ENCODE measurements around the gene RAD9A. TPM values are rescaled to one million over a fixed set of nuclear protein-coding genes. Genes with fewer than 3 reads are reported as not detected.
"Not testable (repeated sequence)": the region's sequence is repeated elsewhere in the genome, so short reads cannot be mapped to it uniquely, and the experiment has no call there.

RAD9A gene
- polyA plus RNA-seq, 1 donor from 2014 or later = 12.0 TPM

GRCh38 chr11:67423466-67423865, 31.7 kb downstream of the RAD9A start:
- peak overlapping the region in 1 of 3 donors; percentile 78 for H3K27ac Mint-ChIP-seq
- peak overlapping the region in 1 of 4 donors; percentile 72 for H3K4me3 Mint-ChIP-seq
- H3K27me3 Mint-ChIP-seq = no peaks in the 10 kb centered on the region
- peaks cover 10 to 28% (median 20%) of the 10 kb centered on the region in 3 donors for H3K4me1 Mint-ChIP-seq
- peaks cover 1% of the 10 kb centered on the region for H3K36me3 Mint-ChIP-seq
- no peaks in the 10 kb centered on the region for H3K9me3 Mint-ChIP-seq

- Mint-ChIP-seq H3K4me1 (peaks cover 10 to 25% (median 20%) of the 10 kb centered on the region in 3 donors), H3K4me3 (peak overlapping the region in 2 of 4 donors; percentile 5 to 72), H3K36me3 (peaks cover 1% of the 10 kb centered on the region), H3K9me3 (no peaks in the 10 kb centered on the region), H3K27ac (no peak overlapping the region), H3K27me3 (no peaks in the 10 kb centered on the region)
These were observed 32.3 kb downstream of the RAD9A start for GRCh38 chr11:67423891-67424613.

GRCh38 chr11:67427364-67427859, 35.6 kb downstream of the RAD9A start:
- not testable (repeated sequence) for H3K27me3 Mint-ChIP-seq, H3K9me3 Mint-ChIP-seq, H3K36me3 Mint-ChIP-seq
- Mint-ChIP-seq H3K27ac (peak overlapping the region; percentile 73 to 99 (median 96)), H3K4me3 (peak overlapping the region; percentile 97 to 100 (median 98)), H3K4me1 (peaks cover 14 to 17% (median 16%) of the 10 kb centered on the region in 3 donors)

- peaks cover 16 to 18% (median 18%) of the 10 kb centered on the region in 3 donors for H3K4me1 Mint-ChIP-seq
These were observed 36.5 kb downstream of the RAD9A start, which contains the start of gene RPS6KB2 for GRCh38 chr11:67428052-67429001. Gene RPS6KB2, plus strand, starts transcription at chr11:67428494. Its CDS starts 52 bp downstream, at chr11:67428546.

DNA sequence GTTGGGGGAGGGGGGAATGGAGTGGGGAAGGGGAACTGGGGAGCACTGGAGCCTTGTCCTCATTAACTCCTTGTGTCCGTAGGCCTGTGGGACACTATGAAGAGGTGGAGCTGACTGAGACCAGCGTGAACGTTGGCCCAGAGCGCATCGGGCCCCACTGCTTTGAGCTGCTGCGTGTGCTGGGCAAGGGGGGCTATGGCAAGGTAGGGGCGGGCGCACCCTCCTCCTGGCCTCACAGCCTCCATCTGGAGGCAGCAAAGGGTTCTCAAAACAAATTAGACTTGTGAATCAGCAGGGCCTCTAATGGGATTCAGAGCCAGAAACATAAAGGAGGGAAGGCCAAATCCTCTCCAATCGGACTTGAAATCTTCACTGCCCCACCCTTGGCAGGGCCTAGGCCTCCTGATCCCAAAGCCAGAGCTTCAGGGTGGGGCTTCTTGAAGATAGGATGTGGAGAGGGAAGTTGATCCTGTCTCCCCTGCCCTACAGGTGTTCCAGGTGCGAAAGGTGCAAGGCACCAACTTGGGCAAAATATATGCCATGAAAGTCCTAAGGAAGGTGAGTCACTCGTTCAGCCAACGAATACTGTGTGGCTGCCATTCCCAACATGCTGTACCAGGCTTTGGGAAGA, 37.4 kb downstream of the RAD9A start:
- Mint-ChIP-seq H3K27me3 (no peaks in the 10 kb centered on the region), H3K27ac (peak overlapping the region in 2 of 3 donors; percentile 82 to 99)

More at GRCh38 chr11:67428052-67429001, 36.5 kb downstream of the RAD9A start, which contains the start of gene RPS6KB2:
- H3K27ac Mint-ChIP-seq = peak within 1 kb of the TSS; percentile 73 to 99 (median 96)
- H3K36me3 Mint-ChIP-seq = no peaks in the 10 kb centered on the region
- H3K27me3 Mint-ChIP-seq = no peaks in the 10 kb centered on the region
- peak within 1 kb of the TSS; percentile 97 to 100 (median 98) for H3K4me3 Mint-ChIP-seq
- no peaks in the 10 kb centered on the region for H3K9me3 Mint-ChIP-seq

GRCh38 chr11:67429722-67430121, 37.9 kb downstream of the RAD9A start:
- Mint-ChIP-seq H3K36me3 (no peaks in the 10 kb centered on the region), H3K4me3 (peak overlapping the region; percentile 9 to 98 (median 70)), H3K27ac (peak overlapping the region in 2 of 3 donors; percentile 82 to 99), H3K27me3 (no peaks in the 10 kb centered on the region), H3K4me1 (peaks cover 20 to 25% (median 22%) of the 10 kb centered on the region in 3 donors), H3K9me3 (no peaks in the 10 kb centered on the region)

More for the DNA sequence above, 37.4 kb downstream of the RAD9A start:
- peak overlapping the region; percentile 97 to 100 (median 98) for H3K4me3 Mint-ChIP-seq
- no peaks in the 10 kb centered on the region for H3K9me3 Mint-ChIP-seq
- H3K36me3 Mint-ChIP-seq = no peaks in the 10 kb centered on the region
- peaks cover 19 to 22% (median 22%) of the 10 kb centered on the region in 3 donors for H3K4me1 Mint-ChIP-seq

DNA sequence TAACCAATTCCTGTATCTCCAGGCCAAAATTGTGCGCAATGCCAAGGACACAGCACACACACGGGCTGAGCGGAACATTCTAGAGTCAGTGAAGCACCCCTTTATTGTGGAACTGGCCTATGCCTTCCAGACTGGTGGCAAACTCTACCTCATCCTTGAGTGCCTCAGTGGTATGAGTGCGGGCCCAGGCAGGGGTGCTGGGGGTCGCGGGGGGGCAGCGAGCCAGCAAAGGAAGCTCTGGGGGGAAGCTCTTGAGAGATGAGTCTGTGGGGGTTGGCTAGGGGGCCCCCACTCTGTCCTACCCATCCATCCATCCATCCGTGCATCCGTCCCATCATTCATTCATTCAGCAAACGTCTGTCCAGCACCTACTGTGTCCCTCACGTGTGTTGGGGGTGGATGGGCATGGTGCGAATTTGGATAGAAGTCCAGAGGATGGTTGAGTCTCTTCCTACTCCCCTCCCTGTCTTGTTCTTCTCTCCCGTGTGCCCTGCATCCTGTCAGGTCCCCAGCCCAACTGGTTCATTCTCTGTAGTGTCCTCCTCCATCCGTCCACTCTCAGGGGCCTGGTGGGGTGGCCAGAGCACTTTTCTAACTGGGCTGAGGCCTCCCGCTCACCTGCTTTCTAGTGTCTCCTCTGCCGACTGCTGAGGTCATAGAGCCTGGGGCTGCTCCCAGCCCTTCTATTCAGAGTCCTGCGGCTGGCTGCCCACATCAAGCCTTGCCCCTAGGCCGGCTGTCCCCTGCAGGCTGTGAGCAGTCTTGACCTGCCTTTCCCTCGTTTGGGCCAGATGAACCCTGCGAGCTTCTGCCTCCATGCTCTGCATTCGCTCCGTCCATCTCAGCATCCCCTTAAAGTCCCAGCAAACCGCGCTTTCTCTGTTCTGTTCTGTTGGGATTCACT, 39.8 kb downstream of the RAD9A start:
- H3K27ac Mint-ChIP-seq = peak overlapping the region in 2 of 3 donors; percentile 53 to 91
- peaks cover 2% of the 10 kb centered on the region for H3K36me3 Mint-ChIP-seq
- peak overlapping the region; percentile 20 to 98 (median 32) for H3K4me3 Mint-ChIP-seq
- peaks cover 22 to 29% (median 25%) of the 10 kb centered on the region in 3 donors for H3K4me1 Mint-ChIP-seq
- H3K9me3 Mint-ChIP-seq = no peaks in the 10 kb centered on the region
- no peaks in the 10 kb centered on the region for H3K27me3 Mint-ChIP-seq

DNA sequence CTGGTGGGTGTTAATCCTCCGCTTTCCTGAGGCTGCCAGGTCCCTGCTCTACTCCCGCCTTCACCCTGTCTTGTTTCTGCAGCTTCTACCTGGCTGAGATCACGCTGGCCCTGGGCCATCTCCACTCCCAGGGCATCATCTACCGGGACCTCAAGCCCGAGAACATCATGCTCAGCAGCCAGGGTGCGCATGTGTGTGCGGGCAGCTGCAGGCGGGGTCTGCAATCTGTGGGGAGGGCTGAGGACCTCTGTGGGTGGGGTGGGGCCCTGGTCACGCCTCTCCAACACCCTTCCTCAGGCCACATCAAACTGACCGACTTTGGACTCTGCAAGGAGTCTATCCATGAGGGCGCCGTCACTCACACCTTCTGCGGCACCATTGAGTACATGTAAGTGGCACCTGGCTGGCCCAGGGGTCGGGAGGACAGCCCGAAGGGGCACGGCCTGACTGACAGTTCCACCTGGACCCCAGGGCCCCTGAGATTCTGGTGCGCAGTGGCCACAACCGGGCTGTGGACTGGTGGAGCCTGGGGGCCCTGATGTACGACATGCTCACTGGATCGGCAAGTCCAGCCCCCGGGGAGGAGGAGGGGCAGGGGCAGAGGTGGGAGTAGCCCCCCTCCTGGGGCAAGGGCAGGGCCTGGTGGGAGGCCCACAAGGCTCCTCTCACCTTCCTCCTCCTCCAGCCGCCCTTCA, 41.0 kb downstream of the RAD9A start:
- H3K4me3 Mint-ChIP-seq = peak overlapping the region in 2 of 4 donors; percentile 23 to 98
- peaks cover 21 to 27% (median 22%) of the 10 kb centered on the region in 3 donors for H3K4me1 Mint-ChIP-seq
- peak overlapping the region in 1 of 3 donors; percentile 91 for H3K27ac Mint-ChIP-seq
- peaks cover 3% of the 10 kb centered on the region for H3K36me3 Mint-ChIP-seq
- H3K9me3 Mint-ChIP-seq = no peaks in the 10 kb centered on the region
- H3K27me3 Mint-ChIP-seq = no peaks in the 10 kb centered on the region

DNA sequence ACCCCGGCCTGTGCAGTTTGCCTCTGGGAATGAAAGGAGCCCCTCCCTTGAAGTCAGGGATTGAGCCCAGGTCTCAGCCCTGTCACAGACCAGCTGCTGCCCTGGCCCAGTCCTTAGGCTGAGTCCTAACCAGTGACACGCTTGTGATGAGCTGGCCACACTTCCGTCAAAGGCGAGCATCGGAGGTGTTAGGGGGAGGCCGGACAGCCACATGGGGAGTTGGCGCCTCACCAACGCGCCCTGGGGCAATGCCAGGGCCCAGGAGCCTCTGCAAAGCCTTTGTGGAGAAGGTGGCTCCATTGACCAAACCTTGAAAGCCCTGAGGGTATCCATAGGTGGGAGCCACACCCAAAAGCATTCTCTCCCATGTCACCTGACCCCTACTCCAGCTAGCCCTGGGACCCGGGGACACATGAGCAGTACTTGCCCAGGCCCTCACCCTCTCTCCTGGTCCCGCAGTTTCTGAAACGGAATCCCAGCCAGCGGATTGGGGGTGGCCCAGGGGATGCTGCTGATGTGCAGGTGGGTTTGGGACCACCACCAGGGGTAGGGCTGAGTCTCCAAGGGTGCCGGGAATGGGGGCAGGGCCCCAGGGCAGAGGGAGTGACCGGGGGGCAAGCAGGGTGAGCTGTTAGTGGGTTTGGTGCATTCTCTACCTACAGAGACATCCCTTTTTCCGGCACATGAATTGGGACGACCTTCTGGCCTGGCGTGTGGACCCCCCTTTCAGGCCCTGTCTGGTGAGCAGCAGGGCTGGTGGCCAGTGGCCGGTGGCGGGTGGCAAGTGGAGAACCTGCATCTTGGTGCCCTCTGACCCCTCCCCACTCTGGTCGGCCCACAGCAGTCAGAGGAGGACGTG, 42.0 kb downstream of the RAD9A start:
- Mint-ChIP-seq H3K9me3 (no peaks in the 10 kb centered on the region), H3K4me1 (peaks cover 18 to 23% (median 19%) of the 10 kb centered on the region in 3 donors), H3K27ac (peak overlapping the region; percentile 80 to 91 (median 90)), H3K36me3 (peaks cover 5% of the 10 kb centered on the region), H3K4me3 (peak overlapping the region; percentile 57 to 98 (median 73)), H3K27me3 (no peaks in the 10 kb centered on the region)

GRCh38 chr11:67434395-67434881, 42.7 kb downstream of the RAD9A start:
- Mint-ChIP-seq H3K36me3 (peaks cover 5% of the 10 kb centered on the region), H3K27ac (peak overlapping the region; percentile 80 to 91 (median 90)), H3K4me1 (peaks cover 23 to 28% (median 25%) of the 10 kb centered on the region in 3 donors), H3K9me3 (no peaks in the 10 kb centered on the region), H3K27me3 (no peaks in the 10 kb centered on the region), H3K4me3 (peak overlapping the region; percentile 61 to 98 (median 90))

DNA sequence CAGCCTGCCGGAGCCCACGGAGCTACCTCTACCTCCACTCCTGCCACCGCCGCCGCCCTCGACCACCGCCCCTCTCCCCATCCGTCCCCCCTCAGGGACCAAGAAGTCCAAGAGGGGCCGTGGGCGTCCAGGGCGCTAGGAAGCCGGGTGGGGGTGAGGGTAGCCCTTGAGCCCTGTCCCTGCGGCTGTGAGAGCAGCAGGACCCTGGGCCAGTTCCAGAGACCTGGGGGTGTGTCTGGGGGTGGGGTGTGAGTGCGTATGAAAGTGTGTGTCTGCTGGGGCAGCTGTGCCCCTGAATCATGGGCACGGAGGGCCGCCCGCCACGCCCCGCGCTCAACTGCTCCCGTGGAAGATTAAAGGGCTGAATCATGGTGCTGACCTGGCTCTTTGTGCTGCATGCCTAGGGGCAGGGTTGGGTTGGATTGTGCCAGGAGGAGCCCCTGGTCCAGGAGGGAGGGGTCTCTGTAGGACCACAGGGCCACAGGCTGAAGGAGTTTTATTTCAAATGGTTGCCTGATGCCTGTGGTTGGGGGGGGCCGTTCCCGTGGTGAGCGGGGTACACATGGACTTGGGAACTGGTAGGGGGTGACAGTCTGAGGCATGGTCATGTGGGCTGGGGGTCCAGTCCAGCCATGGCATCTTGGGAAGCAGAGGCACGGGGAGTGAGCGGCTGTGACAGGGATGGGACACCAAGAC, 43.4 kb downstream of the RAD9A start:
- H3K27me3 Mint-ChIP-seq = no peaks in the 10 kb centered on the region
- peak overlapping the region; percentile 96 to 98 (median 96) for H3K4me3 Mint-ChIP-seq
- peaks cover 5% of the 10 kb centered on the region for H3K36me3 Mint-ChIP-seq

More for the DNA sequence above, 43.4 kb downstream of the RAD9A start:
- peak overlapping the region; percentile 91 to 98 (median 96) for H3K27ac Mint-ChIP-seq
- peaks cover 28 to 35% (median 31%) of the 10 kb centered on the region in 3 donors for H3K4me1 Mint-ChIP-seq
- H3K9me3 Mint-ChIP-seq = no peaks in the 10 kb centered on the region

All from IgD-negative memory B cell (primary cell).